Measurements from ENCODE around the gene PGM2L1.

- no peak for TF ChIP-seq CTCF (IDR thresholded peaks at IDR 0.05)
- no peak for TF ChIP-seq POLR2A (IDR thresholded peaks at IDR 0.05)
Measured at GRCh38 chr11:74437441-74438042, 39.3 kb upstream of the PGM2L1 start.
